SK-N-SH (cell line): ENCODE data around the gene THBS3. TPM values are rescaled to one million over a fixed set of nuclear protein-coding genes. Genes with fewer than 3 reads are reported as not detected.

Source experiments
- CTCF ChIA-PET: fragments of 300-600, 350-600 bp; formaldehyde crosslinking; extraction: SDS; loops from one replicate; lab custom pipeline; 2021; lab: Yijun Ruan, JAX
- POLR2A ChIA-PET: fragments of 350-600 bp; sonication (Branson Sonifier 250); formaldehyde crosslinking; extraction: SDS; loops from one replicate; lab custom pipeline; 2020; ENCODE audit warnings: antibody characterized with exemption, inconsistent platforms; lab: Yijun Ruan, JAX
- DNase-seq: peaks from one replicate; pipeline ENCODE4 v3.0.0; 2012
- H2AFZ ChIP-seq: fragments of 200-600 bp; sonication (generic); 2 replicates; pipeline ENCODE4 v1.8.1; 2016; ENCODE audit warnings: antibody characterized with exemption, mild to moderate bottlenecking, low read depth
- H3F3A ChIP-seq: fragments of 200-600 bp; sonication (generic); replicated peaks from 2 replicates; pipeline ENCODE3; 2016; ENCODE audit warnings: antibody characterized with exemption, mild to moderate bottlenecking; ENCODE audit not compliant: insufficient read depth
- H3K27ac ChIP-seq, 2 experiments: fragments of 200-500 bp in 1 of 2; fragments of 200-600 bp in 1 of 2; sonication (Bioruptor generic) in 1 of 2; sonication (generic), shearing (Covaris generic) in 1 of 2; 2 replicates each; pipeline versions ENCODE4 v1.5.1 to v1.6.1; 2014 to 2016; ENCODE audit warnings: low read depth in 2 of 2, inconsistent platforms in 1 of 2, low read length in 1 of 2, mild to moderate bottlenecking in 1 of 2, mixed read lengths in 1 of 2
- H3K27me3 ChIP-seq: fragments of 200-600 bp; sonication (generic), shearing (Covaris generic); 2 replicates; pipeline ENCODE4 v1.6.1; 2016; ENCODE audit warnings: mixed run types; ENCODE audit not compliant: insufficient read depth
- H3K36me3 ChIP-seq, 2 experiments: fragments of 200-500 bp in 1 of 2; fragments of 200-600 bp in 1 of 2; sonication (Bioruptor generic) in 1 of 2; sonication (generic) in 1 of 2; replicated peaks in 1 of 2; 2 replicates each; pipeline versions ENCODE3 to v1.5.1; 2014 to 2016; ENCODE audit warnings: low read length in 1 of 2, mild to moderate bottlenecking in 1 of 2; ENCODE audit not compliant: insufficient read depth in 2 of 2, control insufficient read depth in 1 of 2
- H3K4me1 ChIP-seq, 2 experiments: fragments of 200-500 bp in 1 of 2; fragments of 200-600 bp in 1 of 2; sonication (Bioruptor generic) in 1 of 2; sonication (generic), shearing (Covaris generic) in 1 of 2; 2 replicates each; pipeline versions ENCODE4 v1.5.1 to v1.6.1; 2014 to 2016; ENCODE audit warnings: low read depth in 1 of 2, low read length in 1 of 2, mixed run types in 1 of 2; ENCODE audit not compliant: insufficient read depth in 2 of 2, control insufficient read depth in 1 of 2
- H3K4me2 ChIP-seq: fragments of 200-600 bp; sonication (generic), shearing (Covaris generic); 2 replicates; pipeline ENCODE4 v1.6.1; 2017; ENCODE audit warnings: mixed run types
- H3K4me3 ChIP-seq, 2 experiments: fragments of 200-500 bp in 1 of 2; fragments of 200-600 bp in 1 of 2; sonication (Bioruptor generic) in 1 of 2; sonication (generic), shearing (Covaris generic) in 1 of 2; 2 replicates each; pipeline versions ENCODE4 v1.5.1 to v1.8.1; 2014 to 2016; ENCODE audit warnings: low read depth in 2 of 2, inconsistent platforms in 1 of 2, low read length in 1 of 2, mild to moderate bottlenecking in 1 of 2, mixed read lengths in 1 of 2, moderate library complexity in 1 of 2
- H3K79me2 ChIP-seq: fragments of 200-600 bp; sonication (generic); 2 replicates; pipeline ENCODE4 v1.8.1; 2017; ENCODE audit warnings: mild to moderate bottlenecking; ENCODE audit not compliant: insufficient read depth
- H3K9ac ChIP-seq: fragments of 200-600 bp; sonication (generic); 2 replicates; pipeline ENCODE4 v1.6.1; 2017; ENCODE audit warnings: mixed run types
- H3K9me2 ChIP-seq: fragments of 200-600 bp; sonication (generic); 2 replicates; pipeline ENCODE4 v1.6.1; 2017; ENCODE audit warnings: mixed run types
- H3K9me3 ChIP-seq: fragments of 200-600 bp; sonication (generic); 2 replicates; pipeline ENCODE4 v1.6.1; 2017; ENCODE audit warnings: mixed run types, mild to moderate bottlenecking, moderate library complexity
- H4K20me1 ChIP-seq: fragments of 200-600 bp; sonication (generic); 2 replicates; pipeline ENCODE4 v1.6.1; 2017; ENCODE audit warnings: mild to moderate bottlenecking, mixed run types; ENCODE audit not compliant: insufficient read depth
- CHD2 ChIP-seq: fragments of 150-350 bp; IDR thresholded peaks from 2 replicates; pipeline ENCODE4 v1.6.1; 2018; ENCODE audit warnings: low read length; ENCODE audit not compliant: partially characterized antibody
- CTCF ChIP-seq: fragments of 200-600 bp; sonication (generic); IDR thresholded peaks from 2 replicates; pipeline ENCODE4 v1.6.1; 2017; ENCODE audit warnings: antibody characterized with exemption, mild to moderate bottlenecking, moderate library complexity
- EZH2phosphoT487 ChIP-seq: fragments of 200-600 bp; sonication (generic); IDR thresholded peaks from 2 replicates; pipeline ENCODE4 v1.6.1; 2017; ENCODE audit warnings: low read depth, mixed run types, mild to moderate bottlenecking, antibody characterized with exemption, moderate library complexity, borderline replicate concordance
- FOSL2 ChIP-seq: IDR thresholded peaks from 2 replicates; pipeline ENCODE4 v1.4.0; 2012; ENCODE audit warnings: low read depth, mild to moderate bottlenecking, moderate library complexity, borderline replicate concordance
- FOXM1 ChIP-seq: IDR thresholded peaks from 2 replicates; pipeline ENCODE4 v1.4.0; 2012; ENCODE audit warnings: low read depth, mild to moderate bottlenecking
- GATA2 ChIP-seq: sonication (generic); formaldehyde crosslinking; IDR thresholded peaks from 2 replicates; pipeline ENCODE4 v1.5.0; 2020; ENCODE audit warnings: mild to moderate bottlenecking, missing genetic modification reagents
- IRF3 ChIP-seq: fragments of 150-350 bp; IDR thresholded peaks from 2 replicates; pipeline ENCODE4 v1.6.1; 2016; ENCODE audit warnings: mild to moderate bottlenecking, low read depth, low read length
- JUND ChIP-seq: IDR thresholded peaks from 2 replicates; pipeline ENCODE4 v1.4.0; 2012
- MAX ChIP-seq: IDR thresholded peaks from 2 replicates; pipeline ENCODE4 v1.4.0; 2012; ENCODE audit warnings: low read depth
- MXI1 ChIP-seq: IDR thresholded peaks from 2 replicates; pipeline ENCODE4 v1.6.1; 2012; ENCODE audit warnings: mild to moderate bottlenecking, low read depth, low read length, improper control_type of control experiment
- NFIC ChIP-seq: IDR thresholded peaks from 2 replicates; pipeline ENCODE4 v1.4.0; 2012; ENCODE audit warnings: borderline replicate concordance
- NRF1 ChIP-seq: IDR thresholded peaks from 2 replicates; pipeline ENCODE4 v1.6.1; 2012; ENCODE audit warnings: low read depth, mild to moderate bottlenecking, low read length
- PBX3 ChIP-seq: IDR thresholded peaks from 2 replicates; pipeline ENCODE4; 2012
- POLR2AphosphoS5 ChIP-seq: IDR thresholded peaks from 2 replicates; pipeline ENCODE4 v1.6.1; 2012; ENCODE audit warnings: low read depth, low read length
- RAD21 ChIP-seq: IDR thresholded peaks from 2 replicates; pipeline ENCODE4 v1.6.1; 2012; ENCODE audit warnings: mild to moderate bottlenecking, low read length
- SIN3A ChIP-seq: IDR thresholded peaks from 2 replicates; pipeline ENCODE4 v1.6.1; 2012; ENCODE audit warnings: low read depth, mild to moderate bottlenecking, low read length, moderate library complexity, borderline replicate concordance
- SMC3 ChIP-seq: IDR thresholded peaks from 2 replicates; pipeline ENCODE4 v1.6.1; 2012; ENCODE audit warnings: low read depth, low read length, improper control_type of control experiment
- TAF1 ChIP-seq: IDR thresholded peaks from 2 replicates; pipeline ENCODE4 v1.6.1; 2012; ENCODE audit warnings: low read depth, mild to moderate bottlenecking, low read length, moderate library complexity, borderline replicate concordance
- TEAD4 ChIP-seq: IDR thresholded peaks from 2 replicates; pipeline ENCODE4 v1.4.0; 2012; ENCODE audit warnings: mild to moderate bottlenecking, borderline replicate concordance; ENCODE audit not compliant: insufficient read depth
- USF1 ChIP-seq: IDR thresholded peaks from 2 replicates; pipeline ENCODE4 v1.4.0; 2012; ENCODE audit warnings: low read depth, borderline replicate concordance
- USF2 ChIP-seq: fragments of 150-350 bp; IDR thresholded peaks from 2 replicates; pipeline ENCODE4 v1.6.1; 2017; ENCODE audit warnings: antibody characterized with exemption, low read length, low read depth, borderline replicate concordance
- YY1 ChIP-seq: IDR thresholded peaks from 2 replicates; pipeline ENCODE4 v1.4.0; 2012; ENCODE audit warnings: low read depth, mild to moderate bottlenecking
- WGBS: methylation state at CpG from one replicate; pipeline ENCODE4 v1.1.6; 2017; ENCODE audit warnings: low lambda C conversion rate; 5-methylcytosine and 5-hydroxymethylcytosine counted together
- polyA plus RNA-seq, 3 experiments: library from polyadenylated mRNA; depleted of rRNA; stranded (reverse); fragments of >200 nt; gene quantifications; 2 replicates each; pipeline ENCODE4 v1.2.3, GENCODE V29; 2012

THBS3 gene
- polyA plus RNA-seq, 1 of the 3 experiments (the other 2 are of a cell fraction): 124 TPM

GRCh38 chr1:155183775-155184221 is 23.9 kb downstream of the THBS3 start:
- H4K20me1 ChIP-seq: no peaks in the 10 kb centered on the region
- no peak overlapping the region; a peak in 1 of 4 replicates for H3K27ac ChIP-seq
- TF ChIP-seq POLR2AphosphoS5: no peak
- TF ChIP-seq GATA2 (CRISPR knock-in tag): no peak
- TF ChIP-seq FOSL2: no peak
- no peak for TF ChIP-seq NFIC
- TF ChIP-seq CHD2: no peak
- no peak for TF ChIP-seq EZH2phosphoT487
- no peak for TF ChIP-seq FOXM1
- TF ChIP-seq TEAD4: no peak
- TF ChIP-seq CTCF: no peak
- TF ChIP-seq NRF1: no peak
- no peak for TF ChIP-seq IRF3
- no peak for TF ChIP-seq YY1
- no peak for TF ChIP-seq TAF1
- POLR2A ChIA-PET: interaction anchor here (2.0 kb wide), 1 partner anchor 10 kb away, joined by 19 read pairs; no protein-coding TSS in a partner anchor
- no peak overlapping the region for H3K9ac ChIP-seq
- no peak overlapping the region for H3K4me3 ChIP-seq
- CTCF ChIA-PET: interaction anchor here (0.7 to 5.4 kb wide), 7 partner anchors 8 to 99 kb away, joined by 3 to 60 read pairs (median 5); partner anchors contain the start of gene TRIM46
- H3K4me2 ChIP-seq: no peak overlapping the region
- no peaks in the 10 kb centered on the region for H3K9me3 ChIP-seq
- peaks cover 13 to 29% of the 10 kb centered on the region in 2 experiments for H3K36me3 ChIP-seq
- 95% methylated on average over 11 of the region's 20 CpGs for WGBS
- DNase-seq: no peak
- H2AFZ ChIP-seq: no peak overlapping the region
- H3K27me3 ChIP-seq: no peaks in the 10 kb centered on the region
- H3K4me1 ChIP-seq: peaks cover 0 to 25% of the 10 kb centered on the region in 2 experiments; a peak in 1 of 4 replicates
- H3K79me2 ChIP-seq: no peaks in the 10 kb centered on the region
- H3F3A ChIP-seq: peaks cover 4% of the 10 kb centered on the region
- no peaks in the 10 kb centered on the region for H3K9me2 ChIP-seq

- DNase-seq: no peak
- H3K4me1 ChIP-seq: peaks cover 0 to 26% of the 10 kb centered on the region in 2 experiments; a peak in 1 of 4 replicates
- H2AFZ ChIP-seq: no peak overlapping the region
- no peak overlapping the region for H3K4me3 ChIP-seq
- no peak overlapping the region for H3K27ac ChIP-seq
- H3K4me2 ChIP-seq: no peak overlapping the region
- H3K27me3 ChIP-seq: no peaks in the 10 kb centered on the region
- POLR2A ChIA-PET: no interaction called here
- H3F3A ChIP-seq: no peaks in the 10 kb centered on the region
- no peaks in the 10 kb centered on the region for H4K20me1 ChIP-seq
- H3K79me2 ChIP-seq: no peaks in the 10 kb centered on the region
- H3K9me3 ChIP-seq: no peaks in the 10 kb centered on the region
- no peak overlapping the region for H3K9ac ChIP-seq
- CTCF ChIA-PET: interaction anchor here (1.2 to 1.6 kb wide), 4 partner anchors 9 to 91 kb away, joined by 4 to 5 read pairs (median 4); partner anchors contain the start of gene KRTCAP2
- no peaks in the 10 kb centered on the region for H3K9me2 ChIP-seq
- 94% methylated on average over 7 of the region's 7 CpGs for WGBS
- peaks cover 18 to 44% of the 10 kb centered on the region in 2 experiments for H3K36me3 ChIP-seq
- TF ChIP-seq USF2 (no peak), MAX (no peak), FOSL2 (no peak), PBX3 (no peak), JUND (no peak), YY1 (no peak), NFIC (no peak), SIN3A (no peak), USF1 (no peak), RAD21 (no peak), MXI1 (no peak), SMC3 (no peak), CHD2 (no peak), FOXM1 (no peak)
Measured at GRCh38 chr1:155182052-155182550, 25.6 kb downstream of the THBS3 start.
